H1 (cell line): ENCODE results near the gene DNLZ. TPM values are rescaled to one million over a fixed set of nuclear protein-coding genes. Genes with fewer than 3 reads are reported as not detected.

Source experiments
- CBX5 ChIP-seq: fragments of 300-800, 300-1000 bp; sonication (generic); IDR thresholded peaks from 2 replicates; pipeline ENCODE4 v1.7.1; 2016; ENCODE audit warnings: antibody characterized with exemption, low read length, low read depth
- CREB1 ChIP-seq: IDR thresholded peaks from 2 replicates; pipeline ENCODE4 v1.6.1; 2012; ENCODE audit warnings: inconsistent platforms
- HDAC2 ChIP-seq, 2 experiments: fragments of 300-600 bp in 1 of 2; sonication (generic) in 1 of 2; IDR thresholded peaks; 2 replicates each; pipeline ENCODE4 v1.6.1; 2011 to 2012; ENCODE audit warnings: low read depth in 2 of 2, low read length in 2 of 2, mild to moderate bottlenecking in 2 of 2, moderate library complexity in 2 of 2, borderline replicate concordance in 1 of 2, inconsistent platforms in 1 of 2
- polyA plus RNA-seq, 7 experiments: library from polyadenylated mRNA; depleted of rRNA in 3 of 7; stranded (reverse) in 5 of 7; unstranded in 2 of 7; fragments of >200 nt in 5 of 7; fragments of 200-250 nt in 2 of 7; gene quantifications; 1 replicate in 5 of 7; 2 replicates in 1 of 7; 4 replicates in 1 of 7; pipeline versions ENCODE4 v1.2.1 to v1.2.3, GENCODE V29; 2011 to 2013; ENCODE audit warnings: missing spikeins in 2 of 7, mixed read lengths in 2 of 7
- total RNA-seq: library from RNA; stranded (reverse); fragmentation: NEBNext Ultra II Directional; extraction: Animal tissue kit (Norgen Biotek cat#: 25700); gene quantifications from 2 replicates; pipeline ENCODE4 v1.2.1, GENCODE V29; 2021
- TF ChIP-seq, protein P1 (sequence below): fragments of 300-600 bp; sonication (generic); IDR thresholded peaks from 2 replicates; pipeline ENCODE4 v1.7.1; 2012; ENCODE audit warnings: low read length, moderate library complexity, mild to moderate bottlenecking, inconsistent platforms; ENCODE audit not compliant: insufficient replicate concordance
- TF ChIP-seq, protein P2 (sequence below): IDR thresholded peaks from 2 replicates; pipeline ENCODE4 v1.6.1; 2012; ENCODE audit warnings: low read length, inconsistent platforms

DNLZ gene
- total and polyA plus RNA-seq, 2 of the 8 experiments (the other 6 are each of a cell fraction or from before 2014, with no cell fraction given): 11.6 to 17.9 TPM

GRCh38 chr9:136352682-136353081 is 10.9 kb downstream of the DNLZ start (continued):
- TF ChIP-seq, protein P1, sequence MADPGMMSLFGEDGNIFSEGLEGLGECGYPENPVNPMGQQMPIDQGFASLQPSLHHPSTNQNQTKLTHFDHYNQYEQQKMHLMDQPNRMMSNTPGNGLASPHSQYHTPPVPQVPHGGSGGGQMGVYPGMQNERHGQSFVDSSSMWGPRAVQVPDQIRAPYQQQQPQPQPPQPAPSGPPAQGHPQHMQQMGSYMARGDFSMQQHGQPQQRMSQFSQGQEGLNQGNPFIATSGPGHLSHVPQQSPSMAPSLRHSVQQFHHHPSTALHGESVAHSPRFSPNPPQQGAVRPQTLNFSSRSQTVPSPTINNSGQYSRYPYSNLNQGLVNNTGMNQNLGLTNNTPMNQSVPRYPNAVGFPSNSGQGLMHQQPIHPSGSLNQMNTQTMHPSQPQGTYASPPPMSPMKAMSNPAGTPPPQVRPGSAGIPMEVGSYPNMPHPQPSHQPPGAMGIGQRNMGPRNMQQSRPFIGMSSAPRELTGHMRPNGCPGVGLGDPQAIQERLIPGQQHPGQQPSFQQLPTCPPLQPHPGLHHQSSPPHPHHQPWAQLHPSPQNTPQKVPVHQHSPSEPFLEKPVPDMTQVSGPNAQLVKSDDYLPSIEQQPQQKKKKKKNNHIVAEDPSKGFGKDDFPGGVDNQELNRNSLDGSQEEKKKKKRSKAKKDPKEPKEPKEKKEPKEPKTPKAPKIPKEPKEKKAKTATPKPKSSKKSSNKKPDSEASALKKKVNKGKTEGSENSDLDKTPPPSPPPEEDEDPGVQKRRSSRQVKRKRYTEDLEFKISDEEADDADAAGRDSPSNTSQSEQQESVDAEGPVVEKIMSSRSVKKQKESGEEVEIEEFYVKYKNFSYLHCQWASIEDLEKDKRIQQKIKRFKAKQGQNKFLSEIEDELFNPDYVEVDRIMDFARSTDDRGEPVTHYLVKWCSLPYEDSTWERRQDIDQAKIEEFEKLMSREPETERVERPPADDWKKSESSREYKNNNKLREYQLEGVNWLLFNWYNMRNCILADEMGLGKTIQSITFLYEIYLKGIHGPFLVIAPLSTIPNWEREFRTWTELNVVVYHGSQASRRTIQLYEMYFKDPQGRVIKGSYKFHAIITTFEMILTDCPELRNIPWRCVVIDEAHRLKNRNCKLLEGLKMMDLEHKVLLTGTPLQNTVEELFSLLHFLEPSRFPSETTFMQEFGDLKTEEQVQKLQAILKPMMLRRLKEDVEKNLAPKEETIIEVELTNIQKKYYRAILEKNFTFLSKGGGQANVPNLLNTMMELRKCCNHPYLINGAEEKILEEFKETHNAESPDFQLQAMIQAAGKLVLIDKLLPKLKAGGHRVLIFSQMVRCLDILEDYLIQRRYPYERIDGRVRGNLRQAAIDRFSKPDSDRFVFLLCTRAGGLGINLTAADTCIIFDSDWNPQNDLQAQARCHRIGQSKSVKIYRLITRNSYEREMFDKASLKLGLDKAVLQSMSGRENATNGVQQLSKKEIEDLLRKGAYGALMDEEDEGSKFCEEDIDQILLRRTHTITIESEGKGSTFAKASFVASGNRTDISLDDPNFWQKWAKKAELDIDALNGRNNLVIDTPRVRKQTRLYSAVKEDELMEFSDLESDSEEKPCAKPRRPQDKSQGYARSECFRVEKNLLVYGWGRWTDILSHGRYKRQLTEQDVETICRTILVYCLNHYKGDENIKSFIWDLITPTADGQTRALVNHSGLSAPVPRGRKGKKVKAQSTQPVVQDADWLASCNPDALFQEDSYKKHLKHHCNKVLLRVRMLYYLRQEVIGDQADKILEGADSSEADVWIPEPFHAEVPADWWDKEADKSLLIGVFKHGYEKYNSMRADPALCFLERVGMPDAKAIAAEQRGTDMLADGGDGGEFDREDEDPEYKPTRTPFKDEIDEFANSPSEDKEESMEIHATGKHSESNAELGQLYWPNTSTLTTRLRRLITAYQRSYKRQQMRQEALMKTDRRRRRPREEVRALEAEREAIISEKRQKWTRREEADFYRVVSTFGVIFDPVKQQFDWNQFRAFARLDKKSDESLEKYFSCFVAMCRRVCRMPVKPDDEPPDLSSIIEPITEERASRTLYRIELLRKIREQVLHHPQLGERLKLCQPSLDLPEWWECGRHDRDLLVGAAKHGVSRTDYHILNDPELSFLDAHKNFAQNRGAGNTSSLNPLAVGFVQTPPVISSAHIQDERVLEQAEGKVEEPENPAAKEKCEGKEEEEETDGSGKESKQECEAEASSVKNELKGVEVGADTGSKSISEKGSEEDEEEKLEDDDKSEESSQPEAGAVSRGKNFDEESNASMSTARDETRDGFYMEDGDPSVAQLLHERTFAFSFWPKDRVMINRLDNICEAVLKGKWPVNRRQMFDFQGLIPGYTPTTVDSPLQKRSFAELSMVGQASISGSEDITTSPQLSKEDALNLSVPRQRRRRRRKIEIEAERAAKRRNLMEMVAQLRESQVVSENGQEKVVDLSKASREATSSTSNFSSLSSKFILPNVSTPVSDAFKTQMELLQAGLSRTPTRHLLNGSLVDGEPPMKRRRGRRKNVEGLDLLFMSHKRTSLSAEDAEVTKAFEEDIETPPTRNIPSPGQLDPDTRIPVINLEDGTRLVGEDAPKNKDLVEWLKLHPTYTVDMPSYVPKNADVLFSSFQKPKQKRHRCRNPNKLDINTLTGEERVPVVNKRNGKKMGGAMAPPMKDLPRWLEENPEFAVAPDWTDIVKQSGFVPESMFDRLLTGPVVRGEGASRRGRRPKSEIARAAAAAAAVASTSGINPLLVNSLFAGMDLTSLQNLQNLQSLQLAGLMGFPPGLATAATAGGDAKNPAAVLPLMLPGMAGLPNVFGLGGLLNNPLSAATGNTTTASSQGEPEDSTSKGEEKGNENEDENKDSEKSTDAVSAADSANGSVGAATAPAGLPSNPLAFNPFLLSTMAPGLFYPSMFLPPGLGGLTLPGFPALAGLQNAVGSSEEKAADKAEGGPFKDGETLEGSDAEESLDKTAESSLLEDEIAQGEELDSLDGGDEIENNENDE: no peak
- TF ChIP-seq CBX5 (no peak), CREB1 (no peak), HDAC2 (IDR thresholded peaks at IDR 0.05; ENCODE audit: borderline replicate concordance in 1 of 2, low read depth in 2 of 2, low read length in 2 of 2) (no peak)
- TF ChIP-seq, protein P2, sequence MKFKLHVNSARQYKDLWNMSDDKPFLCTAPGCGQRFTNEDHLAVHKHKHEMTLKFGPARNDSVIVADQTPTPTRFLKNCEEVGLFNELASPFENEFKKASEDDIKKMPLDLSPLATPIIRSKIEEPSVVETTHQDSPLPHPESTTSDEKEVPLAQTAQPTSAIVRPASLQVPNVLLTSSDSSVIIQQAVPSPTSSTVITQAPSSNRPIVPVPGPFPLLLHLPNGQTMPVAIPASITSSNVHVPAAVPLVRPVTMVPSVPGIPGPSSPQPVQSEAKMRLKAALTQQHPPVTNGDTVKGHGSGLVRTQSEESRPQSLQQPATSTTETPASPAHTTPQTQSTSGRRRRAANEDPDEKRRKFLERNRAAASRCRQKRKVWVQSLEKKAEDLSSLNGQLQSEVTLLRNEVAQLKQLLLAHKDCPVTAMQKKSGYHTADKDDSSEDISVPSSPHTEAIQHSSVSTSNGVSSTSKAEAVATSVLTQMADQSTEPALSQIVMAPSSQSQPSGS: no peak
- TF ChIP-seq, all 59 proteins: peak for 0
